ENCODE measurements around the gene TXNRD3.

DNA sequence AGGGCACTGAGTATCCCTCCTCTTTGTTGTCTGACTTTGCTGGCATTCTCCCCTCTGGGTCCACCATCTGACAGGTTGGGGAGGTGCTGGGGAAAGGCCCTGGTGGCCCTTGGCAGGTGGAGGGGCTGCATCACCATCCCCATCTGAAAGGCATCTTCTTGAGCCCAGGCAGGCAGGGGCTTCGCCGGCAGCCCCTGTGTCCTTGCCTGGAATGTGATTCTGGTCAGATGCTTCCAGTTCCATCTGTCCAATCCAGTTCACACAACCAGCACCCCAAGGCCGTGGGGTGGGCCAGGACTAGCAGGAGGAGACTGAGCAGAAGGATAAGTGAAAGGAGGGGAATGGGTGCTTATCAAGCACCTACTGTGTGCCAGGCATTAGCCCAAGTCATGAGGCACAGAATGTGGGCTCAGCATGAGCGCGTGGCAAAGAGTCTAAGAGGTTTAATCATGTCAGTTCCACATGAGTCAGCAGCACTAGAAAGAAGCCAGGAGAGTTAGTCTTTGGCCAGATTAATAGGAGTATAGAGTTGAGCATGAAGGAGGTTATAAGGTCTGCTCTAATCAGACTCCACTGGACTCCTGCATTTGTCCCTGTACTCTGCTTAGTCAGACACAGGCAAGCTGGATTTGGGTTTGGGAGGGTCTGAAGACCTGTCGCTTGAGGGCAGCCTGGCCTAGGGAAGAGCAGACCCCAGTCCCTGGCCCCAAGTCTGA is 10.5 kb upstream of the TXNRD3 start:
- TF ChIP-seq, protein P1, sequence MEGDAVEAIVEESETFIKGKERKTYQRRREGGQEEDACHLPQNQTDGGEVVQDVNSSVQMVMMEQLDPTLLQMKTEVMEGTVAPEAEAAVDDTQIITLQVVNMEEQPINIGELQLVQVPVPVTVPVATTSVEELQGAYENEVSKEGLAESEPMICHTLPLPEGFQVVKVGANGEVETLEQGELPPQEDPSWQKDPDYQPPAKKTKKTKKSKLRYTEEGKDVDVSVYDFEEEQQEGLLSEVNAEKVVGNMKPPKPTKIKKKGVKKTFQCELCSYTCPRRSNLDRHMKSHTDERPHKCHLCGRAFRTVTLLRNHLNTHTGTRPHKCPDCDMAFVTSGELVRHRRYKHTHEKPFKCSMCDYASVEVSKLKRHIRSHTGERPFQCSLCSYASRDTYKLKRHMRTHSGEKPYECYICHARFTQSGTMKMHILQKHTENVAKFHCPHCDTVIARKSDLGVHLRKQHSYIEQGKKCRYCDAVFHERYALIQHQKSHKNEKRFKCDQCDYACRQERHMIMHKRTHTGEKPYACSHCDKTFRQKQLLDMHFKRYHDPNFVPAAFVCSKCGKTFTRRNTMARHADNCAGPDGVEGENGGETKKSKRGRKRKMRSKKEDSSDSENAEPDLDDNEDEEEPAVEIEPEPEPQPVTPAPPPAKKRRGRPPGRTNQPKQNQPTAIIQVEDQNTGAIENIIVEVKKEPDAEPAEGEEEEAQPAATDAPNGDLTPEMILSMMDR (IDR thresholded peaks at IDR 0.05; ENCODE audit: low read depth, low read length, missing input control), result no peak
- TF ChIP-seq, protein P2, sequence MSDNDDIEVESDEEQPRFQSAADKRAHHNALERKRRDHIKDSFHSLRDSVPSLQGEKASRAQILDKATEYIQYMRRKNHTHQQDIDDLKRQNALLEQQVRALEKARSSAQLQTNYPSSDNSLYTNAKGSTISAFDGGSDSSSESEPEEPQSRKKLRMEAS (IDR thresholded peaks at IDR 0.05), result no peak
- TF ChIP-seq GABPA (IDR thresholded peaks at IDR 0.05 in 1 of 2, conservative IDR thresholded peaks at IDR 0.05 in 1 of 2), result no peak
- TF ChIP-seq HNF4G (IDR thresholded peaks at IDR 0.05), result no peak
- TF ChIP-seq TAF1 (conservative IDR thresholded peaks at IDR 0.05), result no peak
- no peak for TF ChIP-seq SP1 (IDR thresholded peaks at IDR 0.05)
- no peak for TF ChIP-seq FOXA1 (IDR thresholded peaks at IDR 0.05)
- no peak for TF ChIP-seq EGR1 (IDR thresholded peaks at IDR 0.05; ENCODE audit: low read depth in 2 of 2)
- TF ChIP-seq YY1 (IDR thresholded peaks at IDR 0.05), result no peak

All from liver (tissue), 3 donors.